HCT116 (cell line): ENCODE data around the gene RNF138.

Source experiments
- CEBPB ChIP-seq: IDR thresholded peaks from 2 replicates; pipeline ENCODE4 v1.6.1; 2012; ENCODE audit warnings: low read depth
- CTCF ChIP-seq, 3 experiments: fragments of 200-600 bp in 1 of 3; sonication (generic) in 1 of 3; IDR thresholded peaks in 2 of 3; conservative IDR thresholded peaks in 1 of 3; 2 replicates each; pipeline ENCODE4 v1.5.1; 2012 to 2017; ENCODE audit warnings: low read depth in 2 of 3, low read length in 2 of 3, antibody characterized with exemption in 1 of 3, borderline replicate concordance in 1 of 3, control low read depth in 1 of 3, mild to moderate bottlenecking in 1 of 3, mixed read lengths in 1 of 3, mixed run types in 1 of 3, moderate library complexity in 1 of 3; ENCODE audit not compliant: insufficient read depth in 1 of 3
- ELF1 ChIP-seq: IDR thresholded peaks from 2 replicates; pipeline ENCODE4 v1.6.1; 2012; ENCODE audit warnings: low read depth, borderline replicate concordance
- EZH2phosphoT487 ChIP-seq: fragments of 200-600 bp; IDR thresholded peaks from 2 replicates; pipeline ENCODE4 v1.6.1; 2018; ENCODE audit warnings: antibody characterized with exemption, borderline replicate concordance
- POLR2A ChIP-seq: IDR thresholded peaks from 2 replicates; pipeline ENCODE4 v1.7.0; 2011; ENCODE audit warnings: borderline replicate concordance; ENCODE audit not compliant: insufficient read depth, insufficient read length; ENCODE audit errors: extremely low read depth
- POLR2AphosphoS5 ChIP-seq: IDR thresholded peaks from 2 replicates; pipeline ENCODE4 v1.6.1; 2011; ENCODE audit warnings: mild to moderate bottlenecking, low read depth, low read length, moderate library complexity
- SIN3A ChIP-seq: IDR thresholded peaks from 2 replicates; pipeline ENCODE4 v1.6.1; 2012; ENCODE audit warnings: low read depth

- TF ChIP-seq CTCF (IDR thresholded peaks at IDR 0.05 in 2 of 3, conservative IDR thresholded peaks at IDR 0.05 in 1 of 3; ENCODE audit: borderline replicate concordance in 1 of 3, insufficient read depth in 1 of 3, low read depth in 2 of 3, low read length in 2 of 3) (peak; percentile 75 to 86 (median 76)), SIN3A (no peak), EZH2phosphoT487 (no peak), CEBPB (no peak), POLR2A (no peak), ELF1 (no peak), POLR2AphosphoS5 (no peak)
Measured at GRCh38 chr18:32158108-32158624, 66.5 kb downstream of the RNF138 start.
